GM21528 (cell line): ENCODE data around the gene CDHR4.
"Not testable (repeated sequence)": the region's sequence is repeated elsewhere in the genome, so short reads cannot be mapped to it uniquely, and the experiment has no call there.

ENCODE experiments used
- ATAC-seq: cut with Tn5 transposase; IDR thresholded peaks from one replicate; pipeline ENCODE4 v1.9.1; 2021; ENCODE audit warnings: mild to moderate bottlenecking, moderate library complexity; ENCODE audit not compliant: unreplicated experiment, low FRiP score

The CDHR4 gene

GRCh38 chr3:49782277-49782676, 17.4 kb downstream of the CDHR4 start:
- ATAC-seq = not testable (repeated sequence)

GRCh38 chr3:49781415-49782199, 18.1 kb downstream of the CDHR4 start:
- ATAC-seq = no peak

- not testable (repeated sequence) for ATAC-seq
These were observed 18.7 kb downstream of the CDHR4 start for GRCh38 chr3:49780975-49781365.

GRCh38 chr3:49780080-49780974, 19.3 kb downstream of the CDHR4 start:
- no peak for ATAC-seq

GRCh38 chr3:49779358-49780079, 20.2 kb downstream of the CDHR4 start:
- ATAC-seq = no peak

GRCh38 chr3:49776101-49776500, 23.6 kb downstream of the CDHR4 start:
- ATAC-seq = not testable (repeated sequence)

GRCh38 chr3:49775538-49775937, 24.1 kb downstream of the CDHR4 start:
- no peak for ATAC-seq

GRCh38 chr3:49772703-49773102, 27.0 kb downstream of the CDHR4 start:
- ATAC-seq = no peak

- no peak for ATAC-seq
These were observed 28.2 kb downstream of the CDHR4 start for GRCh38 chr3:49771340-49771938.

GRCh38 chr3:49769926-49770325, 29.7 kb downstream of the CDHR4 start:
- no peak for ATAC-seq

GRCh38 chr3:49769286-49769915, 30.3 kb downstream of the CDHR4 start:
- ATAC-seq = no peak

- ATAC-seq = no peak
These were observed 35.7 kb downstream of the CDHR4 start for GRCh38 chr3:49763981-49764380.

GRCh38 chr3:49761661-49762060, 38.0 kb downstream of the CDHR4 start:
- no peak for ATAC-seq

- ATAC-seq = no peak
These were observed 40.4 kb downstream of the CDHR4 start for GRCh38 chr3:49759226-49759625.

- no peak for ATAC-seq
These were observed 42.5 kb downstream of the CDHR4 start for GRCh38 chr3:49757197-49757596.

GRCh38 chr3:49756036-49756435, 43.6 kb downstream of the CDHR4 start:
- ATAC-seq = no peak

- ATAC-seq = no peak
These were observed 45.1 kb downstream of the CDHR4 start for GRCh38 chr3:49754536-49754935.

- no peak for ATAC-seq
These were observed 48.2 kb downstream of the CDHR4 start for GRCh38 chr3:49751501-49751900.

- no peak for ATAC-seq
These were observed 49.6 kb downstream of the CDHR4 start for GRCh38 chr3:49750056-49750455.

GRCh38 chr3:49748874-49749273, 50.8 kb downstream of the CDHR4 start:
- ATAC-seq = not testable (repeated sequence)
